ENCODE results near the gene BRD4. TPM values are rescaled to one million over a fixed set of nuclear protein-coding genes. Genes with fewer than 3 reads are reported as not detected.

The BRD4 gene
- total RNA-seq, 2 experiments from 2014 or later, result 33.6 to 143 TPM

- Histone ChIP-seq H3K9me3 (ENCODE audit: low read length) (no peaks in the 10 kb centered on the region), H3K9me2 (ENCODE audit: insufficient read depth, low read length) (no peaks in the 10 kb centered on the region), H3K4me3 (ENCODE audit: low read depth, low read length, poor library complexity, severe bottlenecking) (no peak overlapping the region), H3K4me1 (ENCODE audit: insufficient read depth, low read length, poor library complexity, severe bottlenecking) (peaks cover 100% of the 10 kb centered on the region), H3K27ac (ENCODE audit: low read depth, low read length, poor library complexity, severe bottlenecking) (peak overlapping the region; percentile 33), H3K4me2 (ENCODE audit: low read length) (peak overlapping the region; percentile 96), H4K20me1 (ENCODE audit: insufficient read depth, low read length) (peaks cover 63% of the 10 kb centered on the region), H3K79me2 (ENCODE audit: insufficient read depth, low read depth, low read length) (peaks cover 100% of the 10 kb centered on the region), H2AFZ (ENCODE audit: low read length) (no peak overlapping the region), H3K36me3 (ENCODE audit: insufficient read depth, low read length) (peaks cover 6% of the 10 kb centered on the region; the same call in 1 of the 2 replicates)
- no peak for TF ChIP-seq EZH2phosphoT487 (IDR thresholded peaks at IDR 0.05; ENCODE audit: borderline replicate concordance, low read depth, low read length)
- no peak for TF ChIP-seq CTCF (conservative IDR thresholded peaks at IDR 0.05; ENCODE audit: low read length)
- POLR2A ChIA-PET, result interaction anchor here (1.2 to 2.1 kb wide), 3 partner anchors 9 to 14 kb away, joined by 3 to 17 read pairs (median 4); no protein-coding TSS in a partner anchor
- DNase-seq (ENCODE audit: low spot score), result no peak
- no TSS peak for BruUV-seq (replicated peaks)
- intact Hi-C loops (cut with micrococcal nuclease; ENCODE audit: unreplicated experiment), result no loop called here
- CTCF ChIA-PET (ENCODE audit: unreplicated experiment), result no interaction called here
Measured at GRCh38 chr19:15289673-15290072, 42.7 kb downstream of the BRD4 start.

- no peaks in the 10 kb centered on the region for H3K9me3 ChIP-seq (ENCODE audit: low read length)
- ChIA-PET CTCF (ENCODE audit: unreplicated experiment) (interaction anchor here (0.5 to 1.0 kb wide), 4 partner anchors 9 to 731 kb away, joined by 3 read pairs; no protein-coding TSS in a partner anchor), POLR2A (interaction anchor here (0.6 to 2.1 kb wide), 6 partner anchors 10 to 892 kb away, joined by 3 to 17 read pairs (median 4); partner anchors contain the start of gene ZNF333)
- H3K27ac ChIP-seq (ENCODE audit: low read depth, low read length, poor library complexity, severe bottlenecking), result peak overlapping the region; percentile 87
- peak; percentile 74 for DNase-seq (ENCODE audit: low spot score)
- TF ChIP-seq CTCF (conservative IDR thresholded peaks at IDR 0.05; ENCODE audit: low read length) (no peak), EZH2phosphoT487 (IDR thresholded peaks at IDR 0.05; ENCODE audit: borderline replicate concordance, low read depth, low read length) (no peak)
- BruUV-seq (replicated peaks), result no TSS peak
- H3K9me2 ChIP-seq (ENCODE audit: insufficient read depth, low read length), result no peaks in the 10 kb centered on the region
- peaks cover 100% of the 10 kb centered on the region for H3K4me1 ChIP-seq (ENCODE audit: insufficient read depth, low read length, poor library complexity, severe bottlenecking)
- peak overlapping the region; percentile 44 for H3K4me3 ChIP-seq (ENCODE audit: low read depth, low read length, poor library complexity, severe bottlenecking)
- peaks cover 4% of the 10 kb centered on the region; the same call in 1 of the 2 replicates for H3K36me3 ChIP-seq (ENCODE audit: insufficient read depth, low read length)
- H3K79me2 ChIP-seq (ENCODE audit: insufficient read depth, low read depth, low read length), result peaks cover 100% of the 10 kb centered on the region
- H2AFZ ChIP-seq (ENCODE audit: low read length), result no peak overlapping the region
- peak overlapping the region; percentile 79 for H3K4me2 ChIP-seq (ENCODE audit: low read length)
- intact Hi-C loops (cut with micrococcal nuclease; ENCODE audit: unreplicated experiment), result no loop called here
- peaks cover 63% of the 10 kb centered on the region for H4K20me1 ChIP-seq (ENCODE audit: insufficient read depth, low read length)
Measured at GRCh38 chr19:15288146-15288963, 44.0 kb downstream of the BRD4 start.

Data from OCI-LY7 (cell line).